Heart left ventricle (tissue), 13 donors: ENCODE measurements around the gene C2CD3.

Source experiments
- POLR2A ChIP-seq, 2 donors: fragments of 450-650 bp; IDR thresholded peaks; one replicate each; pipeline ENCODE4 v1.6.1; 2017; ENCODE audit warnings: antibody characterized with exemption in 2 of 2, mild to moderate bottlenecking in 2 of 2, moderate library complexity in 2 of 2
- TF ChIP-seq, protein P1 (sequence below), 12 donors: fragments of 200-600 bp; sonication (generic) in 4 of 12; IDR thresholded peaks; one replicate each; pipeline versions ENCODE4 v1.5.0 to v1.8.0; 2018 to 2022; ENCODE audit warnings: antibody characterized with exemption in 12 of 12, mild to moderate bottlenecking in 5 of 12
- donor health status: ischemic (EF 13 %, LVEDD 7.1; RV severe dilation, severe dysfunction).
- donor health status: DM: no; HTN: yes; CAD: no.
- donor health status: DM: no; HTN: no; CAD: no.
- donor health status: ischemic (EF 25% LVEDD 6.9; RV normal size, moderate dysfunction).
- donor health status: ischemic (EF 25% LVEDD 5.7; RV mildly dilated, moderate dysfunction).
- donor health status: ischemic (EF 35%, LVEDD 5.7; RV mildly dilated, moderate dysfunction).
- donor health status: nonischemic (EF 11% LVEDD 7.7; RV severe dilation, severe dysfunction).
- donor health status: DM: yes; HTN: yes; CAD: no.
- donor health status: PGD.
- donor health status: ischemic (EF 29% LVEDD 5.4; RV normal size, mild dysfunction).
- donor health status: nonischemic (EF 23%, LVEDD 6.1; RV moderate dilation, normal function).

- no peak for TF ChIP-seq POLR2A (IDR thresholded peaks at IDR 0.05)
- TF ChIP-seq, protein P1, sequence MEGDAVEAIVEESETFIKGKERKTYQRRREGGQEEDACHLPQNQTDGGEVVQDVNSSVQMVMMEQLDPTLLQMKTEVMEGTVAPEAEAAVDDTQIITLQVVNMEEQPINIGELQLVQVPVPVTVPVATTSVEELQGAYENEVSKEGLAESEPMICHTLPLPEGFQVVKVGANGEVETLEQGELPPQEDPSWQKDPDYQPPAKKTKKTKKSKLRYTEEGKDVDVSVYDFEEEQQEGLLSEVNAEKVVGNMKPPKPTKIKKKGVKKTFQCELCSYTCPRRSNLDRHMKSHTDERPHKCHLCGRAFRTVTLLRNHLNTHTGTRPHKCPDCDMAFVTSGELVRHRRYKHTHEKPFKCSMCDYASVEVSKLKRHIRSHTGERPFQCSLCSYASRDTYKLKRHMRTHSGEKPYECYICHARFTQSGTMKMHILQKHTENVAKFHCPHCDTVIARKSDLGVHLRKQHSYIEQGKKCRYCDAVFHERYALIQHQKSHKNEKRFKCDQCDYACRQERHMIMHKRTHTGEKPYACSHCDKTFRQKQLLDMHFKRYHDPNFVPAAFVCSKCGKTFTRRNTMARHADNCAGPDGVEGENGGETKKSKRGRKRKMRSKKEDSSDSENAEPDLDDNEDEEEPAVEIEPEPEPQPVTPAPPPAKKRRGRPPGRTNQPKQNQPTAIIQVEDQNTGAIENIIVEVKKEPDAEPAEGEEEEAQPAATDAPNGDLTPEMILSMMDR (IDR thresholded peaks at IDR 0.05), result no peak
Measured at GRCh38 chr11:73983741-73984538, 186.9 kb downstream of the C2CD3 start.
